Measurements from ENCODE around the gene ATP6V0E2.
"Not testable (repeated sequence)": the region's sequence is repeated elsewhere in the genome, so short reads cannot be mapped to it uniquely, and the experiment has no call there.

The ATP6V0E2 gene

DNA sequence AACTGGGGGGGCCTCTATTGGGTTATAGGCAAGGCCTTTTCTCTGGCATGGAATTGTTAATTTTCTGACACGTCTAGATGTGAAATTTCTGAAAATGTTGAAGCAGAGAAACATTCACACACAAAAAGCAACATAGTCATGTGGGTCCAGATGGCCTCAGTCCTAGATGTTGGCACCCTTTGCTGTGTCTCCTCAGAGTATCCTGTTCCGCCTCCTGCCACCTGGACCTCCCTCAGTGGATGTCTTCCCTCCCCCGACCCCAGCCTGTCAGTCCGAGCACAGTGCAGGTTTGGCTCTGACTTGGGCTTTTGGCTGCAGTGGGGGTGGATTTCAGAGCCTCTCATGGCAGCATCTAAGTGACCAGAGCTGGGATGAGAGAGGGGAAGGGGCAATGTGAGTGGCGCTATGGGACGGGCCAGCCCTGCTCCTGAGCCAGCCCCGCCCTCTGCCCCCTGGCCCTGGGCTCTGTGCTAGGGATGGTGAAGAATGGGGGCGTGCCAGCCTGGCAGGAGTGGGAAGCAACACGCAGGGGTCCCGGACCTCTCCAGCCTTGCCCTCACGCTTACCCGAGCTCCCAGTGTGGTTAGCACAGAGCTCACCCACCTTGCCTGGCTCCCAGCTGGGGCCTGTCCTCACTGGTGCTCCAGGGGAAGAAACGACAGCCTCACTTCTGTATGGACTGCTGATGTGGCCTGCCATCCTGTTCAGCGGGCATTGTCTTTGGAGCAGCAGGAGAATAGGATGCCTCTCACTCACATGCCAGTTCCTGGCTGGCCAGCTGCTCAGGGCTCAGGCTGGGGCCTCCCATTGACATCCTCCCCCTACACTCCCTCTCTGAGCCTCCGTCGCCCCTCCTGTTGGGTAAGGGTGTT, 6.2 kb downstream of the ATP6V0E2 start:
- DNase-seq (ENCODE audit: low read depth) = no peak

- no peak for DNase-seq (ENCODE audit: low read depth)
These were observed 7.0 kb downstream of the ATP6V0E2 start for GRCh38 chr7:149880638-149881311.

GRCh38 chr7:149881328-149882247, 7.8 kb downstream of the ATP6V0E2 start:
- DNase-seq (ENCODE audit: low read depth) = no peak

DNA sequence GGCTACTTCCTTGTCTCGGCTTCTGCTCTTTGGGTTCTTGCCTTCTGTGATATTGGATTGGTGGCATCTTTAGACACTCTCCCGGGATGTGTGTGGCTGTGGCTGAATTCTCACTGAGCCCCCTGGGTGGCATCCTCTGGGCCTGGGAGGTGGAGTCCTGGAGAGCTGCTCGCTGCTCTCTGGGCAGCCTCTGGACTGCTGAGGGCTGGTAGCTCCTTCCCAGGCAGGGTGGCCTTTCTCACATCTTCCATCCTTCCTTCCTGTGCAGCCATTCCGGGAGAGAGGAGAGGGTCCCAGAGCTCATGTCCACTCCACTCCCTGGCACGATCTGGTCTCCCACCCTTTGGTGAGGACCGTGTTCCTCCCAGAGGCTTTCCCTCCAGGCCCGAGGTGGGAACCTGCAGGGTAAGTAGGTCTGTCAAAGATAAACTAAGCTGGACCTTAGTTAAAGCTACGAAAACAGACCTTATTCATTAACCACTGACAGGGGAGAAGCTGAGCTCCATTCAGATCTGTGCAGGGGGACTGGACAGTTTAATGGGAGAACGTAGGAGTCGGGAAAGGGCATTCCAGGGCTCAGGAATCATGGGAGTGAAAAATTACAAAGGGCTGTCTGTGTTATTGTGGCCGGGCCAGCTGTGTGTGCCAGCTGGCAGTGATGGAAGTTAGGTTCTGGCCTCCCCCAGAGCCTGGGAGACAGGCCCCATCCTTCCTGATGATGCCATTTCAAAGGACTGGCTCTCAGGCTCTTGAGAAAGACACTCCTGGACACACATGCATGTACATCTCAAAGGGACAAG, 8.7 kb downstream of the ATP6V0E2 start:
- DNase-seq (ENCODE audit: low read depth) = no peak

DNA sequence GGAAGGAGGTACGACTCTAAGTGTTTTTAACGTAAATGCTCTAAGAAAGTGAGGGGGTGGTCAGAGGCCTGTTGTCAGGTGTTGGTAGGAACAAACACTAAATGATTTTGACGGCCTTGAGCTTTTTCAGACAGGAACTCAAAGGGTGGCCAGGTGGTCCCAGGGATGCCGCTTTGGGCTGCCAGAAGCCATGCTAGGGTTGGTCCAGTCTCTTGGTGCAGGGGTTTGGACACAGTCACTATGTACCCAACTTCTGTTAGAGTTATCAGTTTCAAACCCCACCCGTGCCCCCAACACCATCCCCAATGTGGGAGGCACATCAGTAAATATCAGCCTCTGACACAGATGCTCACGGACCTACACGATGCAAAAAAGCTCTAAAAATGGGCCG, 9.3 kb downstream of the ATP6V0E2 start:
- no peak for DNase-seq (ENCODE audit: low read depth)

DNA sequence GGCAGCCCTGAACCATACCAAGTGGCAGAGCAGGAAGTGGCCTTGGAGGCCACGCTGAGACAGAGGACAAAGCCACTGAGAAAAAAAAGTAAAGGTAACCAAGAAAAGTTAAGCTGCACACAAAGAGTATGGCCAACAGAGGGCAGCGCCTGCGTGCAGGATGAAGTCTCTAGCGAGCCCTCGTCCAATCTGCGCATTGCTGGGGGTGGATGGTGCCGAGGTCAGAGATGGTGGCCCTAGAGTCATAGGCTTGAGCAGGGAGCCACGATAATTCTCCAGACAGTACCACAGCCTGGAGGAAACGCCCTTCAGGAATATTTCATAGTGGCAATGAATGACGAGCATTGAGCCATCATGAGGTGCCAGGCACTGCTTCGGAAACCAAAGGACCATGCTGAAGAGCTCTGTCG, 9.7 kb downstream of the ATP6V0E2 start:
- no peak for DNase-seq (ENCODE audit: low read depth)

GRCh38 chr7:149884016-149884415, 10.2 kb downstream of the ATP6V0E2 start:
- no peak for DNase-seq (ENCODE audit: low read depth)

DNA sequence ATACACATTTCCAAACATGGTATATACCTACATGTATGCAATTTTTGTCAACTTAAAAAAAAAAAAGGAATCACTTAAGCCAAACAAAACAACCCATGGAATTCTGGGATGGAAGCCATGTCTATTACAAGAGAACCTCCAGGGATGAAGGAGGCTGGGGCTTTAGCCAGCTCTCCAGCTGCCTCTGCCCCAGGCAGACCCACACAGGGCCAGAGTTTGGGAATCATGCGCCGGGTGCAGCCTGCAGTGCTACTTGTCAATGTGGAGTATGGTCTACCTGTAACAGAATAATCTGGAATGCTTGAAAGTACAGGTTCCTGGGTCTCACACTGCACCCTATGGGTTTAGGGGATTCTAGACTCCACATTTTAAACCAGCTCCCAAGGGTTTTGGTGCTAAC, 10.8 kb downstream of the ATP6V0E2 start:
- DNase-seq (ENCODE audit: low read depth) = no peak

DNA sequence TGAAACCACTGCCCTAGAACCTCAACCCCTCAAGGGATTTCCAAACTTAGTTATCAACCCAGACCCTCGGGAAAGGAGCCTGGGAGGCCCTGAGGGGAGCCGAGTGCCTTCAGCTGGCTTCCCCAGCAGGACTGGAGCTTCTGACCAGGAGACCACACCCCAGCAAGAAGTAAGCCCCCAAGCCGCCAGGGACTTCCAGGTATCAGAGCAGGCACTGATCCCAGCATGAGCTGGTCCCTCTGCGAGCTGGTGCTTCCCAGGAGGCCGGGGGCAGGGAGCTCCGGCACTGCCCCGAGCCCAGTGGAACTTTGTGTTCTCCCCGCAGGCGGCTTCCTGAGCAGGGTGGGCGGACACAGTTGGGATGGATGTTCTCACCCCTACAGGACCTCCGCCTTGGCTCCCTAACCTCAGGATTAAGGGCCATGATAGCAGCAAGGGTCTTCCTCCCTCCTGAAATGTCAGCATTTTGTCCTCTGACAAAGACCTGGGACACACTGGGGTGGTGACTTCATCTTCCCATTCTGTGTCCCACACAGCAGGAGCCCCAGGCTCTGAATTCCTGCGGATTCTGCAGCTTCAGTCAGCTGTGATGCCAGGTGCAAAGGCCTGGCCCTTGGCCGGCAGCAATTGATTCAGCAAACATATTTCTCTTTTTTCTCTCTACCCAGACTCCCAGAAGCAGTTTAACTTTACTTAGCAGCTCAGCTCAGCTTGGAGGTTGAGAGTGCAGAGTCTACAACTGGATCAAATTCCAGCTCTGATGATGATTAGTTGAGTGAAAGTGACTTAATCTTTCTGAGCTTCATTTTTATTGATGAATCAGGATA, 11.6 kb downstream of the ATP6V0E2 start:
- DNase-seq (ENCODE audit: low read depth) = no peak

- DNase-seq (ENCODE audit: low read depth) = no peak
These were observed 12.2 kb downstream of the ATP6V0E2 start for GRCh38 chr7:149886018-149886415.

DNA sequence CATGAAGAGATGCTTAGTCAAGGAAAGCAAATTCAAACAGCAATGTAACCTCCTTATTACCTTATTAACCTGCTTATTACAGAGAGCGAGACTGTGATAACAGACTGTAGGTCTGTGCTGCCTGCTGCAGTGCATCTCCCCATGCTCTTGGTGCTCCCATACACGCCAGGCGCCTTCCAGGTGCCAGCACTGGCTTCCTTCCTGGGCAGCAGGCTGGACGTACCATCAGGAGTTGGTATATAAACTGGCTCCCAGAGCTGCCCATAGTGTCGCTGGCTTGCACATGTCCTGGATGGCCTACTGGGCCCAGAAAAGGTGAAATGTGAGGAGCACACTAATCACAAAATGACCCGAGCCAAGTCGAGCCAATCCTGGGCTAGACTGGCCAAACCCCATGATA, 13.5 kb downstream of the ATP6V0E2 start:
- no peak for DNase-seq (ENCODE audit: low read depth)

GRCh38 chr7:149890715-149891114, 16.9 kb downstream of the ATP6V0E2 start:
- not testable (repeated sequence) for DNase-seq (ENCODE audit: low read depth)

GRCh38 chr7:149894957-149895356, 21.2 kb downstream of the ATP6V0E2 start:
- DNase-seq (ENCODE audit: low read depth) = not testable (repeated sequence)

DNA sequence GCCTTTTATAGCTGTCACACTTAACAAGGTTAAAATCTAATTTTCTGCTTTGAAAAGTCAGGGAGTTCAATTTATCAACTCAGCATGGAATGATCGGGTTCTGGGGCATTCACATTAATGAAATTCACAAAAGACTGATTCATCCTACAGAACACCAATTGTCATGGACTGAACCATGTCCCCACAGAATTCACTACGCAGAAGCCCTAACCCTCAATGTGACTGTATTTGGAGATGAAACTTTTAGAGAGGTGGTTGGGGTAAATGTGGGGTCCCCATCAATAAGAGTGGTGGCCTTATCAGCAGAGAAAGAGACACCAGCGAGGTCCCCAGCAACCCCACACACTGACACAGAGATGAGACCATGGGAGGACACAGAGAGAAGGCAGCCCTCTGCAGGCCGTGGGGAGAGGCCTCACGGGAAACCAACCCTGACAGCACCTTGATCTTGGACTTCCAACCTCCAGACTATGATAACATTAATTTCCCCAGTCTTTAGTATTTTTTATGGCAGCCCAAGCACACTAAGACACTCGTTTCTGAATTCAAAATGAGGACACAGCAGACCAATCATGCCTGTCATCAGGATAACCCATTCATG, 34.1 kb downstream of the ATP6V0E2 start:
- not testable (repeated sequence) for DNase-seq (ENCODE audit: low read depth)

GRCh38 chr7:149910219-149910618, 36.5 kb downstream of the ATP6V0E2 start:
- DNase-seq (ENCODE audit: low read depth) = not testable (repeated sequence)

DNA sequence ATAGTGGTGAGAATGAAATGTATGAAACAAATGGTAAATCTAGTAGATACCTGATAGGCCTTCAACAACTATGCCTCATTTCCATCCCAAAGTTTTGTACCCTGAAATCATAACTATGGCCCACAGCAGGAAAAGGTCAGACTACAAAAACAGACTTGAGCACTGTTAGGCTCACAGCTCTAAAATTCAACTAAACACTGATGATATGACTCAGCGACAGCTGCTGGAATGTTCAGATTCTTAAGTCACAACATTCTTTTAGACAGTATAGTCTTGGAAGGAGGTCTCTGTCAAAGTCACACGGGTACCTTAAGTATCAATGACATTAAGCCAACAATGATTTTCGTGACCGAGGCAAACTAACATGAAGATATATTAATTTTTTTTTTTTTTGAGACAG, 38.4 kb downstream of the ATP6V0E2 start:
- not testable (repeated sequence) for DNase-seq (ENCODE audit: low read depth)

- not testable (repeated sequence) for DNase-seq (ENCODE audit: low read depth)
These were observed 52.6 kb downstream of the ATP6V0E2 start for GRCh38 chr7:149926414-149926813.
